Effector CD4-positive, alpha-beta T cell (primary cell): ENCODE data around the gene AK5.

Experiments
- DNase-seq: peaks from one replicate; pipeline ENCODE4 v3.0.0-alpha.2; 2020

AK5 gene

DNA sequence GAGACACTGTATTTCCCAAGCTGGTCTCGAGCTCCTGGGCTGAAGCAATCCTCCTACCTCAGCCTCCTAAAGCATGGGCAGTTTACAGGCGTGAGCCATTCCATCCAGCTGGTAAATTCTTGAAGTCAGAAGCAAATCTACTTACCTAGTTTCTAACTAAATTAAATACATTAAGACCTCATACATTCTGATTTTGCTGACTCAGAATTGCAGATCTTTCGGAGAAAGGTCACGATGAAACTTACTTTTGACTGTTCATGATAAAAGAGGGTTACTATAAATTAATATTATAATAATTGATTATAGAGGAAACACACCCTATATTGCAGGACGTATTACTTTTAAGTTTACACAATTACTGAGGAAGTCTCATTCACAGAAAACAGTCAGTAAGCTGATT is 268.3 kb downstream of the AK5 start:
- no peak for DNase-seq

DNA sequence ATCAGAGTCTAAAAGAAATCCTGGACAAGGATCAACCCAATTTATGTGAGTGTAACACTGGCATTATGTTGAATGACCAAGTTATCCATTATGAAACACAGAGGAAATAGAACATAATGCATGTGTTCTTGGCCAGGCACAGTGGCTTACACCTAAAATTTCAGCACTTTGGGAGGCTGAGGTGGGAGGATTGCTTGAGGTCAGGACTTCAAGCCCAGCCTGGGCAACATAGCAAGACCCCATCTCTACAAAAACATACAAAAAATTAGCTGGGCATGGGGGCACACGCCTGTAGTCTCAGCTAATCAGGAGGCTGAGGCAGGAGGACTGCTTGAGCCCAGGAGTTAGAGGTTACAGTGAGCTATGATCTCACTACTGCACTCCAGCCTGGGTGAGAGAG is 270.8 kb downstream of the AK5 start:
- DNase-seq: no peak

DNA sequence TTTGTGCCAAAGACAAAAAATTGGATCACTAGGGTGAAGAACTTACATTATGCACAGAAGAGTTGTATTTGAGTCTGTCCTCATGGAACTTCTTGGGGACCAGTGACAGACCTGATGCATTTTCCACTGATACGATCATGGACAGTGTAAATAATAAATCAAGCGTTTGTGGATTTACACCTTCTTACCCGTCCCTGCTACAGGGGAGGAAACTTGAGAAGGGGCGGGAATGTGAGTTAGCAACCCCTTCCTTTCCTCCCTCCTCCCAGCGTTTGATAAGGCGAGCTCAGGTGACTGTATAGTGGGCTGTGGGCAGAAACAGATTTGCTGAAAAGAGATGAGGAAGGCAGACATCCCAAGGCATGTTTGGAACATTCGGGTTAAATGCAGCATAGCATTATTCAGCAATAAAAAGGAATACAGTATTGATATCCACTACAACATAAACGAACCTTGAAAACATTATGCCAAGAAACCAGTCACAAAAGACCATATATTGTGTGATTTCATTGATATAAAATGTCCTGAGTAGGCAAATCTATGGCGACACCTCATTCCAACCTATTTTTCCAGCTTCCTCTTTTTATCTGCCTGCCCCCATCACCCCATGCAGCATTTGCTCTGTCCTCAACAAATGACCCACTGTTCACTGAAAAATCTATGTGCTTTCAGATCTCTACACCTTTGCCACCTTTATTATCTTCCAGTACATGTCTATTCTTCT is 271.9 kb downstream of the AK5 start:
- no peak for DNase-seq

DNA sequence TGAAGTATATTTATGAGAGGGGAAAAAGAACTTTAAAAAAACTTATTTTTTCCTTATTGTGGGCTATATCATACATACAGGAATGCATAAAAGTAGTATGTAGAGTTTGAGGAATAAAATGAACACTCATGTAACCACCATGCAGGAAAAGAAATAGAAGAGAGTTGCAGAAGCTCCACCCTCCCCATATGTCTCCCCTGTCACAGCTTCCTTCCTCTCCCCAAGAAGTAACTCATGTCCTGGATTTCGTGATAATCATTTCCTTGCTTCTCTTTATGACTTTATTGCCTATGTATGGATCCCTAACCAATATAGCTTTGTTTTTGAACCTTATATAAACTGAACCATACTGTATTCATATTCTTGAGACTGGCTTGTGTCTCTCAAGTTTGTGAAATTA is 274.2 kb downstream of the AK5 start:
- no peak for DNase-seq

DNA sequence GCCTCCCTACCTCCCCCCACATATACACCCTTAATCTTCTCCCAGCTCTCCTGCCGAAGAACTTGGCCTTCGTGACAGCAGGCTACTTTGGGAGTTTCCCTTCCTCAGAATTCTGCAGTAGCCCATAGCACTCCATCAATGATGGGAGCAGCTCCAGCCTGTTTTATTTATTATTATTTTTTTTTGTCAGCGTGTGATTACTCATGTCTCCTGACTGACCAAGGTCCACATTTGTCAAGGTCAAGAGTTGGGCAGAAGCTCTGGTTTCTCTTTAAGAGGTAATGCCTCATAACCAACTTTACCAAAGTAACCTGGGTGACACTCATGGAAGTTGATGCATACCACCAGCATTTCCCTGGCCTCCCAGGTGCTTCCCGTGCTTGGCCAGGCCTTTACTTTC is 275.2 kb downstream of the AK5 start:
- DNase-seq: no peak

DNA sequence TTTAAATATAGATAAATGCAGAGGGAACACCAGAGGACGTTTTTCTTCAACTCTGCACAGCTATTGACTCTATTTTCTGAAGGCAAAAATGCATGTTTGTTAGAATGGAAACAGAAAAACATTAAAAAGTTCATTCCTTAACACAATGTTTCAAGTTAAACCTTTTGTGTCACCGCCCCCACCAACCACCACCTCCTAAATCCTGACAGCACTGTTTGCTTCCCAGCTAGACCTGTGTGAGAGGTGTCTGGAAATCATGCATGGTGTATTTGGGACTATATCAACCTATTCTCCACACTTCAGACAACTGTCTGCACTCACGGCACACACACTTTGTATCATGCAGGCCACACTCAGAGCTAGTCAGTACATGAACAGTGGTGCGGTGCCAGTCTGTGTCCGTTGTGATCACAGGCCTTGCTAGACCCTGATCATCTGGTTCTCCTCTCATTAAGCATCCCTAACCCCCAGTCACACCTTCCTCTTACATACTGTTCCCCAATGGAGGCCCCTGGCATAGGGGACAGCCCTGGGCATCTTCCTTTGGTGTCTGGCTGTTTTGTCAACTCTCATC is 276.9 kb downstream of the AK5 start:
- DNase-seq: no peak

DNA sequence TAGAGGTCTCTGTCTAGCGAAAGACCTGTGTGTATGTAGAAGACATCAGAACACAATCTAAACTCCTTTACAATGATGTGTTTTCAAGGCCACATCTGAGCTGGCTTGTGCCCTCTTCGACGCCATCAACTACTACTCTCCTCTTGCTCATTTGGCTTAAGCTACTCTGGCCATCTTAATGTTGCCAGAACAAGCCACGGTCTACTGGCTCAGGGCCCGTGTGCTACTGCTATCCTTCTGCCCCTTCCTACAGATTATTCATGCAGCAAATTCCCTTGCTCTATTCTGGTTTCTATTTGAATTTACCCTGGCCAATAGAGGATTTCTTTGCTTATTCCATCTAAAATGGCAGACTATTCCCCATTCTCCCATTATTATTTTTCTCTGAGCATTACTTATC is 278.9 kb downstream of the AK5 start:
- no peak for DNase-seq

DNA sequence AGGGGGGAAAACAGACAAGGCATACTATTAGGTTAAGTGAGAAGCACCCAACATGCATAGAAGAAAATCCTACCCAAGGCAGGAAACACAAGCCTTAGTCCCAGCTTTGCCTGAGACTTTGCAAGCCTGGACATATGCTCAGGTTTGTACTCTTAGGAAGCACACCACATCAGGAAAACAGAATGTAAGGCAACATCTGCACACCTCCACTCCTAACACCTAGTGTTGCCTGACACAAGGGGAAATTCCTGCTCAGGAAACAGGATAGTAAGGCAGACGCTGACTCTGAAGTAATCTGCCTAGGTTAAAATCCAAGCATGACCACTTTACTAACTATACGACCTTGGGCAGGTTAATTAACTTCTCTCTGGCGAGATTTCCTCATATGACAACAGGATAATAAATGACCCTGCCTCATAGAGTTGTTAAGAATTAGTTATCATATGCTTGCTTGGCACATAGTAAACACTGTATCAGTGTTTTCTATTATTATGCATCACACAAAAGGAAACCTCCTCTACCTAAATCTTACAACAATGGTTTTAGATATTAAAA is 280.9 kb downstream of the AK5 start:
- DNase-seq: no peak

DNA sequence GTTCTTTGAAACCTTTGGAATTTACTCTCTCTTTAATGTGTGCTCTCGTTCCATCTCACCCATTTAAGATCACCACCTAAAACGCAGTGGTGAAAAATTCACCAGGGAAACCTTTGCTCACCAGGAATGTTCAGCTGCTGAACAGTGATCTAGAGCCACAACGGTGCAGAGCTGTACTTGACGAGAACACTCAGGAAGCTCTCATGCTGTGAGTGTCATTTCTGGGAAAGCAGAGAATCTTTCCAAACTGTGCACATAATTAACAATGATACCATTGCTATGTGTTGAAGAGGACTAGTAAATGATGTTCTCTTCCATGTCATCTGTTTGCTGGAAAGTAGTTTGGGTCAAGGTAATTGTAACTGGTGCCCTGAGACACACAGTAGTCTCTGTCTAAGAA is 283.5 kb downstream of the AK5 start:
- no peak for DNase-seq

DNA sequence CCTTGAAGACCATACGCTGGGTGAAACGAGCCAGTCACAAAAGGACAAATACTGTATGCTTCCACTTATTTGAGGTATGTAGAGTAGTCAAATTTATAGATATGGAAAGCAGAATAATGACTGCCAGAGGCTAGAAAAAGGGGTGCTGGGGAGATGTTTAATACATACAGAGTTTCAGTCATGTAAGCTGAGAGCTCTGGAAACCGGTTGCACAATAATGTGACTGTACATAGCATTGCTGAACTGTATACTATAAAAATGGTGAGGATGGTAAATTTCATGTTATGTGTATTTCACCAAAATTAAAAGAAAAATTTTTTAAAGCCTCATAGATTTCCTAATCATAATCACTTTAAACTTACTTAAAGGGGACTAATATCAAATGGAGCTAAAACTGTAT is 289.8 kb downstream of the AK5 start:
- DNase-seq: no peak

DNA sequence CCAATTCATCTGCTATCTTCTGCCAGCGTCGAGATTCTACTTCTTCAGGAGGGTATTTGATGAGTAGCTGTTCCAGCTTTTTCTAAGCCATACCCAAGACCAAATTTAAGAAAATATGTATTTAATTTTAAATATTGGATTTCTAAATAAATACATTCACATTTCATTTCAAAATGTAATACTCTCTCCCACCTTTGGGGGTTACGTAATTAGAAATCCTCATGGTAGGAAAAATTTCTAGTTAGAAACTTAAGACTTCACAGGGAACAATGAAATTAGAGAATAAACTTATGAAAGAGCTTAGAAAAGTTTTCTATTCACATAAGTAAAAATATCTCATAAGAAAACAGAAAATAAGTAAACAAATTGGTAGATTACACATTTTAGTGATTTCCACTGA is 297.7 kb downstream of the AK5 start:
- no peak for DNase-seq

DNA sequence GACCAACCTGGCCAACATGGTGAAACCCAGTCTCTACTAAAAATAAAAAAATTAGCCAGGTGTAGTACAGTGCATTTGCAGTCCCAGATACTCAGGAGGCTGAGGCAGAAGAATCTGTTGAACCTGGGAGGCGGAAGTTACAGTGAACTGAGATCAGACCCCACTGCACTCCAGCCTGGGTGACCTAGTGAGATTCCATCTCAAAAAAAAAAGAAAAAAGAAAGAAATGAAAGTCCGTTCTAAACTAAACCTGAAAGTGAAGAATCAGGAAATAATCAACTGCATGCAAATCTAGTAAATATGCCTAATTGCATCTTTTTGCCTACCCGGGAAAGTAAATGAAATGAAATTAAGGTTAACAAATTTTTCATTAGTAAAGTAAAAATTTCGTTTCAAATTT is 301.1 kb downstream of the AK5 start:
- no peak for DNase-seq

DNA sequence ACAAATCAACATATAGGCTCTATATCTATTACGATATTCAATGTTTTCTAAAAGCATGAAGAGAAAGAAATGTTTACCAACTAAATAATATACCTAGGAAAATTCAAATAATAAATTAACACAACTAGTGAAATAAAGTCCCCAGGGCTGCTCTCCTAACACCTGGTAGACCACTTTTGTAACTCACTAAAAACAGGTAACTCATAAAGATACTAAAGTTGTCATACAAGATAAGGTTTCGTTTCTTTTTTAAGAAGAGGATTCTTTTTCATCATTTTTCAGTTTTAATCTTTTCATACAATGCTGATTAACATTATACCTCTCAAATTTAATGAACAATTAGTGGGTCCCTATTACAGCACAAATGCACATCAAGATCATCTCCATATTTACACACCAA is 301.7 kb downstream of the AK5 start:
- no peak for DNase-seq

DNA sequence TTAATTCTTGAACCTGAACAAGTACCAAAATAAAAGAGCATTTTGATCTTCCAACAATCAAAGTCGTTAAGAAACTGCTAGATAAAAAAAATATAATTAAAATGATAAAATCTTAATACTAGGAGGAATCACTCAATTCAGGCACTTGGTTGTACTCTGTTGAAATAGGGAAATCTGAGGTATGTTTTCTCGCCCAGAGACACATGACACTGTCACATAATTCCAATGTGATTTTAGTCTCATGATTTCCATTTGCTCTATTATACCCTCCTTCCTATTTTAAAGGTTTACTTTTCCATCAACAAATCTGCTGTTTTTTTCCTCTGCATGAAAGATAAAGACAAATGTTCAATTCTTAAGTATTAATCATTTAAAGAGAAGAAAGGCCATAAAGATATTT is 303.1 kb downstream of the AK5 start:
- no peak for DNase-seq

DNA sequence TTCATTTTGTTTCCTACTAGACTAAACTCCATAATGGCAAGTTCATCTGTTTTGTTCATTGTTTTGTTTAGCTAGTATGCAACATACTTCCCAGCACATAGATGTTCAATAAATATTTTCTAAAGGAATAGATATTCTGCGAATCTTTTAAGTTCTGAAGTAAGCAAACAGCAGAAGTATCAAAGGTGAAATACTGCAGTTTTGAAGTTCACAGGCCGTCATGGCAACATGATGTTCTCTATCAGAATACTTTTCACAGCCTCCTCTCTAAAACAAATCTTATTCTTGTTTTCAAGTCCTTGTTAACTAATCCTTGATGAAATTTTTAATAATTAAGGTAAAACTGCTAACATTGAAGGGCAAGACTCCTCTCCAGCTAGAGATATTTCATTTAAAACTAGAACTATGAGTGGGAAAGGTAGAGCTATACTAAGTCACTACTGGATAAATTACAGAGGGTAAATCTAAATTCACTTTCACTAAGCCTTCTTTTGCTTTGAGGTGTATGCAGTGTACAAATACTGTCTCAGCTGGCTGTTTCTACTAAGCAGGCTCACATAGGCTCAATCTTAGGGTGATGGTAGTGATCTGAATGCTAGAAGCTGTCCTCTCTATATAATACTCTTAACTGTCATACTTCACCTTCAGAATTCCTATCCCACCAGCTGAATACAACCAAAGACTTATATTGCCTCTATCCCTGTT is 303.9 kb downstream of the AK5 start:
- DNase-seq: no peak

DNA sequence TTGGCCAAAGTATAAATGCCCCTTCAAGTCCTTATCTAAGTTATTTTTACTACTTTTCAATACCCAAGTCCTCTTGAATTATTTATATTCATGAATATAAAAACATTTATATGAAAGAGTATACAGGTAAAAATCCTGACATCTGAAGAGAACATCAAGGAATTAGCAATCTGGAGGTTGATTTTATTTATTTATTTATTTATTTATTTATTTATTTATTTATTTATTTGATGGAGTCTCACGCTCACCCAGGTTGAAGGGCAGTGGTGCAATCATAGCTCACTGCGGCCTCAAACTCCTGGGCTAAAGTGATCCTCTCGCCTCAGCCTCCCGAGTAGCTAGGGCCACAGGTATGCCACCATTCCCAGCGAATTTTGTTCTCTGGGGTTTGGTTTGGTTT is 307.4 kb downstream of the AK5 start:
- DNase-seq: no peak

DNA sequence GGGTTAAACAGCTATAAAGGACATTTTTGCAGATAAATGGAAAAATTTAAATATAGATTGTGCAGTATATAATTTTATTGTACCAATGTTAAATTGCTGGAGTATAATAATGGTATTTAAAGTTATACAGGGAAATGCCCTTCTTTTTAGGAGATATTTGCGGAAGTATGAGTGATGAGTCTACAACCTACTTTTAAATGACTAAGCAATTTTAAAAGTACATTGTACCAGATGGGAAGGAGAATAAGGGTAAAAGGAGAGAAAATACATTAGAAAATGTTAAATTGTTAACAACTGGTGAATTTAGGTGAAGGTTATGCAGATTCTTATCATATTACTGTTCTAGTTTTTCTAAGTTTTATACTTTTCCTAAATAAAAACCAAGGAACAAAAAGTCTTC is 308.8 kb downstream of the AK5 start:
- no peak for DNase-seq

DNA sequence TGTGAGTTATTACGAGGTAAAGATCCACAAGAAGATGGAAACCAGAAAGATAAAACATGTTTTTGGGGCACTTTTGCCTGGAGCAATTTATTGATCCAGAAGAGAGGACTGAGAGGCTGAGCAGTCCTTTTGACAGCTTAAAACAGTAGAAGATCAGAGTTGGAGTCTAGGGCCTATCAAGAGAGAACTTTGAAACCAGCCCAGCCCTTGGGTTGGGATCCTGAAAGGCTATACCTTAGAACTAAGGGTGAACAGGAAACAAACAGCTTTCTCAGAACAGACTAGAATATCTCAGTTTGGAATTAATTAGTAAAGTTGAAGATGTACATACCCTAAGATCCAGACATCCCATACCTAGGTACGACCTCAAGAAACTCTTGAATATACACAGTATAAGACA is 311.1 kb downstream of the AK5 start:
- DNase-seq: no peak

DNA sequence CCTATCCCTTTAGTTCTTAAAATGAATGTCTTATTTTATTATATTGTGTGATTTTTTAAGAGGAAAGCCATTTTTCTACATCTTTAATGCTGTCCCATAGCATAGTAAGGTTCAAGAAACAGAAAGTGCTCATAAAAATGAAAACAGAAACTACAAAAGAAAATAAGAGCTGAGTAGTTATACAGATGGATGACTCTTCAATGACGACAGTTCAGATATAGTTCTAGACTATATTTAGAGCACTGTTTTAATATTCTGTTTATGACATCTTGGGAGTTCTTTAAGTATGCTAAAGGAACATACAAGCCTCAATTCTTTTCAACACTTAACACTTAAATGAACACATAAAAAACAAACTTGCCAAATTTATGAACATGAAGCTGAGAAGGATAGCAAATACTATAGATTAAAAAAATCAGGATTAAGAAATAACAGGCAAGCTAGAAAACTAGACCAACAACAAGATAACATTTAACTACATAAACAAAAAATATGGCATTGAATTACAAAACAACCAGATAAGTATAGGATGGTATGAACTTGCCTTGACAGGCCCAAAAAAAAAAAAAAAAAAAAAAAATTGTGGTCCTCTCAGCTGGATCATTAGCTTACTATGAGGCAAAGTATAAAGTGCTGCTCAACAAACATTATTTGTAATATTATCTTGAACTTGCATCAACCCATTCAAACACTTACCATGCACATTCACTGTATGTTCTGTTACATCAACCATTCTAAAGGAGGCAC is 312.7 kb downstream of the AK5 start:
- no peak for DNase-seq

DNA sequence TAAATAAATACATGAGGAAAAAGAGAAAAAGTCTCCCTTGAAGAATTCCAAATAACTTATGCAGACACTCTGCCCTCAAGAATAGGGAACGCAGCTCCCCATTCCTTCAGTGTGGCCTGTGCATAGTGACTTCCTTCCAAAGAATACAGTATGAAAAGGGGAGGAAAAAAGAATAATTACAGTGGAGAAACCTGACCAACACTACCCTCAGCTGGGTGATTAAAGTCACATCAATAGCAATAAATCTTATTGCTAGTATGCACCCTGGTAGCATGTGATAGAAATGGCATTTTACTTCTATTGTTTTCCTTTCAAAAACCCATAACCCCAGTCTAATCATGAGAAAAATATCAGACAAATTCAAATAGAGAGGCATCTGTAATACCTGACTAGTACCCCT is 315.5 kb downstream of the AK5 start:
- no peak for DNase-seq

DNA sequence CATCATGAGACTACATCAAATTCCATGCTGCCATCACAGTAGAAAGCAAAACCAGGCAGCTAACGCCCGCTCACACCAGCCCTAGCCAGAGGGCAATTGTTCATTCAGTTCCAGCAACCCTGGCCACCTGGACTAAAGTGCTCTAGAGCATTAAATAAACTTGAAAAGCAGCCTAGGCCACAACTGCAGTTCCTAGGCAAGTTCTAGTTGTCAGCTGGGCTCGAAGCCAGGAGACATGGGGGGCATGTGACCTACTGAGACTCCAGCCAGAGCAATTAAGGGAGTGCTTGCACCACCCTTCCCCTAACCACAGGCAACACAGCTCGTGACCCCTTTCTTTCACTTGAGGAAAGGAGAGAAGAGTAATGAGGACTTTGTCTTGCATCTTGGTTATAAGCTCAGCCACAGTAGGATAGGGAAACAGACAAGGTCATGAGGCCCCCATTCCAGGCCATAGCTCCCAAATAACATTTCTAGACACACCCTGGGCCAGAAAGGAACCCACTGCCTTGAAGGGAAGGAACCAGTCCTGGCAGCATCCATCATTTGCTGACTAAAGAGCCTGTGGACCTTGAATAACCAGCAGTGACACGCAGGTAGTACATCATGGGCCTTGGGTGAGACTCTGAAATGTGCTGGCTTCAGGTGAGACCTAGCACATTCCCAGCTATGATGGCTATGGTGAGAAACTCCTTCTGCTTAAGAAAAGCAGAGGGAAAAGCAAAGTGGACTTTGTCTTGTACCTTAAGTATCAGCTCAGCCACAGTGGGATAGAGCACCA is 323.6 kb downstream of the AK5 start:
- DNase-seq: no peak

DNA sequence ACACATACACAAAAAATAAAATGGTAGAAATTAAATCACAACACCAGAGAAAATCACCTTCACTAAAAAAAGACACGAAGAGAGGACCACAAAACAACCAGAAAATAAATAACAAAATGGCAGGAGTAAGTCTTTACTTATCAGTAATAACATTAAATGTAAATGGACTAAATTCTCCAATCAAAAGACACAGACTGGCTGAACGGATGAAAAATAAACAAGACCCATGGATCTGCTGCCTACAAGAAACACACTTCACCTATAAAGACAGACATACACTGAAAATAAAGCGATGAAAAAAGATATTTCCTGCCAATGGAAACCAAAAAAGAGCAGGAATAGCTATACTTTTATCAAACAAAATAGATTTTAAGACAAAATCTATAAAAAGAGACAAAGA is 327.1 kb downstream of the AK5 start:
- no peak for DNase-seq
